Measurements from ENCODE around the gene CD109.
"Not testable (repeated sequence)": the region's sequence is repeated elsewhere in the genome, so short reads cannot be mapped to it uniquely, and the experiment has no call there.

CD109 gene

DNA sequence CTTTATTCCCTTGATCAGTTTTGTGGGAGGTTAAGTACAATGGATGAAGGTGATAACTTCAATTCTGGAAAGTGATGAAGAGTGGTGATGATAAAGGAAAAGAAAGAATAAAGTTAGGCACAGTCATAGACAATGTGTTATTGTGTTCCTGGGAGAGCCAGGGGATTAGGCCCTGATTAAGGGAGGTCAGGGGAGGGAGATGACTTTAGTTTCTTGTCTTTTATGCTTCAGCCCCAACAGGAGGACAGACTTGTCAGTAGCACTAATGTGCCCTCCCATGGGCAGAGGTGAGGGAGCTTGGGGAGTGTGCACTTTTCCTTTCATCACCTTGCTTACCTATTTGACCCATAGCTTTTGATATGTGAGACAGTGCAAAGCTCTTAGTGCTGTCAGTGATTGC is 115.7 kb downstream of the CD109 start:
- TF ChIP-seq, protein P1, sequence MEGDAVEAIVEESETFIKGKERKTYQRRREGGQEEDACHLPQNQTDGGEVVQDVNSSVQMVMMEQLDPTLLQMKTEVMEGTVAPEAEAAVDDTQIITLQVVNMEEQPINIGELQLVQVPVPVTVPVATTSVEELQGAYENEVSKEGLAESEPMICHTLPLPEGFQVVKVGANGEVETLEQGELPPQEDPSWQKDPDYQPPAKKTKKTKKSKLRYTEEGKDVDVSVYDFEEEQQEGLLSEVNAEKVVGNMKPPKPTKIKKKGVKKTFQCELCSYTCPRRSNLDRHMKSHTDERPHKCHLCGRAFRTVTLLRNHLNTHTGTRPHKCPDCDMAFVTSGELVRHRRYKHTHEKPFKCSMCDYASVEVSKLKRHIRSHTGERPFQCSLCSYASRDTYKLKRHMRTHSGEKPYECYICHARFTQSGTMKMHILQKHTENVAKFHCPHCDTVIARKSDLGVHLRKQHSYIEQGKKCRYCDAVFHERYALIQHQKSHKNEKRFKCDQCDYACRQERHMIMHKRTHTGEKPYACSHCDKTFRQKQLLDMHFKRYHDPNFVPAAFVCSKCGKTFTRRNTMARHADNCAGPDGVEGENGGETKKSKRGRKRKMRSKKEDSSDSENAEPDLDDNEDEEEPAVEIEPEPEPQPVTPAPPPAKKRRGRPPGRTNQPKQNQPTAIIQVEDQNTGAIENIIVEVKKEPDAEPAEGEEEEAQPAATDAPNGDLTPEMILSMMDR (IDR thresholded peaks at IDR 0.05; ENCODE audit: low read depth, low read length), result no peak
- DNase-seq (ENCODE audit: extremely low read depth, low read depth), result no peak

DNA sequence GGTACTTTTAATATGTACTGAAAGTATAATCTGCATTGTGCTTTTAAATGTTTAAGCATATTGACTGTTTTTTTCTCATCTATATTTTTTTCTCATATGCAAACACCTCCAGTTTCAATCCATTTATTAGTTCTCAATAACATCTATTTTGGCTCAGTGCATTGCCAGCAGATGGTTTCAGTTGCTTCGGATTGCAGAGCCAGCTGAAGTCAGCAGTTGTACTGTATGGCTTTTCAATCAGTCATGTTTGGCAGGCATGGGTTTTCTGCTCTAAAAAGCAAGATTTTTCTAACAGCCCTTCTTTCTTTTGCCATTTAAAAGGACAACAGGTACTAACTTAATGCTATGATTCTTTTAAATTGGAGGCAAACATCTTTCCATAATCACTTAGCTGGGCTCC is 121.2 kb downstream of the CD109 start:
- DNase-seq (ENCODE audit: extremely low read depth, low read depth), result no peak
- TF ChIP-seq, protein P1 (IDR thresholded peaks at IDR 0.05; ENCODE audit: low read depth, low read length), result no peak

DNA sequence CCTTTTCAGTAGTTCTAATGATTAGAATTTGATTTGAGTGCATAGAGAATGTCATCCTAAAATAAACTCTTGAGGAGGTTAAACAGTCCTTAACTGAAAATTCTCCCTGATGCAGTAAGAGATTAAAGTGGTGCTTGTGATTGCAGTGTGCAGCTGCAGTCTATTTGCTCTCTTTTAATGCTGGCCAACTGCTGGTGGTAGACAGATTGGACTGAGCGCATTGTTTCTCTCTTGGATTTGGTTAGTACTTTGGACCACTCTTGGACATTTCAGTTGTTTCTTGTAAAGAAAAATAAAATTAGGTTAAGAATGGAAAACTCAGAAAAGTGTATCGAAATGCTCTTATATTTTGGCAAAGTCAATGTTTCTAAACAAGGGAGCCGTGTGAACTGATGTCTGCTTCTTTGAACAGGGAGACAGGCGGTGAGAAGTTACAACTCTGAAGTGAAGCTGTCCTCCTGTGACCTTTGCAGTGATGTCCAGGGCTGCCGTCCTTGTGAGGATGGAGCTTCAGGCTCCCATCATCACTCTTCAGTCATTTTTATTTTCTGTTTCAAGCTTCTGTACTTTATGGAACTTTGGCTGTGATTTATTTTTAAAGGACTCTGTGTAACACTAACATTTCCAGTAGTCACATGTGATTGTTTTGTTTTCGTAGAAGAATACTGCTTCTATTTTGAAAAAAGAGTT is 127.2 kb downstream of the CD109 start:
- TF ChIP-seq, protein P1 (IDR thresholded peaks at IDR 0.05; ENCODE audit: low read depth, low read length), result no peak
- no peak for DNase-seq (ENCODE audit: extremely low read depth, low read depth)

DNA sequence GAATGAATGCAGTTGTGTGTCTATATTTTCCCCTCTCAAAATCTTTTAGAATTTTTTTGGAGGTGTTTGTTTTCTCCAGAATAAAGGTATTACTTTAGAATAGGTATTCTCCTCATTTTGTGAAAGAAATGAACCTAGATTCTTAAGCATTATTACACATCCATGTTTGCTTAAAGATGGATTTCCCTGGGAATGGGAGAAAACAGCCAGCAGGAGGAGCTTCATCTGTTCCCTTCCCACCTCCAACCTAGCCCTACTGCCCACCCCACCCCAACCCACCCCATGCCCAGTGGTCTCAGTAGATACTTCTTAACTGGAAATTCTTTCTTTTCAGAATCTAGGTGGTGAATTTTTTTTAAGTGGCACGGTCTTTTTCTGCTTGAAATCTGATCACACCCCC is 127.8 kb downstream of the CD109 start:
- no peak for DNase-seq (ENCODE audit: extremely low read depth, low read depth)
- TF ChIP-seq, protein P1 (IDR thresholded peaks at IDR 0.05; ENCODE audit: low read depth, low read length), result no peak

DNA sequence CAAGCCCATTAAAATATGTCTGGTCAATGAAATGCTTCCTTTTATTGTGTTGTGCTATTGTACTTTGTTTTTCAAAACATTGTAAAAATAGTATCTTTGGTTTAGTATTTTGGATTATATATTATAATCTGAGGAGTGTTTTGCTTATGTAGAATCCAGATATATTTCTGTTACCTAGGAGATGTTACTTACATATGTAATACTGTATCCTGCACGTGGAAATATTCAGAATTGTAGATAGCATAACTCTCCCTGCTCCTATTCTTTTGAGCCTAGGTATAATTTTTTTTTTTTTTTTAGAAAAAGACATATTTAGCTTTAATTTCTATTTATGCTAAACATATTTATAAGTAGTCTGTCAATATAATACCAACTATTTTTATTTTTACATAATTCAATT is 130.6 kb downstream of the CD109 start:
- TF ChIP-seq, protein P1 (IDR thresholded peaks at IDR 0.05; ENCODE audit: low read depth, low read length), result no peak
- DNase-seq (ENCODE audit: extremely low read depth, low read depth), result no peak

DNA sequence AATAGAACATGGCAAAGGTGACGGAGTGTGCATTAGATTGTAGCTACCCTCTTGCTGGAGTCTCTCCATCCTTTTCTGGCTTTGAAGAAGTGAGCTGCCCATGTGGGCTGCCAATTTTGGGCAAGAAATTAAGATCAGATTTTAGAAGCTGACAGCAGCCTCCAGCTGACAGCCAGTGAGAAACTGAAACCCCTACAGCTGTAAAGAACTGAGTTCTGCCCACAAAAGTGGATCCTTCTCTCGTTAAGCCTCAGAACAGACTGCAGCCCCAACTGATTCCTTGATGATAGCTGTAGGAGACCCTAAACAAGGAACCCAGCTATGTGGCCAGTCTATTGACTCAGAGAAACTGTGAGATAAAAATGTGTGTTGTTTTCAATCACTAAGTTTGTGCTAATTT is 134.1 kb downstream of the CD109 start:
- DNase-seq (ENCODE audit: extremely low read depth, low read depth), result no peak
- TF ChIP-seq, protein P1 (IDR thresholded peaks at IDR 0.05; ENCODE audit: low read depth, low read length), result no peak

DNA sequence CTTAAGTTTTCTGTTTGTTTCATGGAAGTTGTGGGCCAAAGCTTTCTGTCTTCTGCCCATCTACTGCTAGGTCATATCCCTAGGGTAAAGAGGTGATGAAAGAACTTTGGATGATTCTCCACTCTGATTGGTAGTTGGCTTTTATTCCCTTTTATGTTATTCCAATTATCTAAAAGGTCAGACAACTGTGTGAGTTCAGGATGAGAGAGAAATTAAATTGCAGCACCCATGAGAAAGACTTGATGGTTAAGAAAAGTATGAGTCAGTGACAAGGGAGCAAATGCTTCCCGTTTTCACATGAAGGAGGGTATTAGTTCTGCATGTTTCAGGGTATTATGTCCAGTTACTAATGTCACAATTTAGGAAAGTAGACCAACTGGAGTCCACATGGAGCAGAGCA is 136.3 kb downstream of the CD109 start:
- no peak for DNase-seq (ENCODE audit: extremely low read depth, low read depth)
- TF ChIP-seq, protein P1 (IDR thresholded peaks at IDR 0.05; ENCODE audit: low read depth, low read length), result no peak

DNA sequence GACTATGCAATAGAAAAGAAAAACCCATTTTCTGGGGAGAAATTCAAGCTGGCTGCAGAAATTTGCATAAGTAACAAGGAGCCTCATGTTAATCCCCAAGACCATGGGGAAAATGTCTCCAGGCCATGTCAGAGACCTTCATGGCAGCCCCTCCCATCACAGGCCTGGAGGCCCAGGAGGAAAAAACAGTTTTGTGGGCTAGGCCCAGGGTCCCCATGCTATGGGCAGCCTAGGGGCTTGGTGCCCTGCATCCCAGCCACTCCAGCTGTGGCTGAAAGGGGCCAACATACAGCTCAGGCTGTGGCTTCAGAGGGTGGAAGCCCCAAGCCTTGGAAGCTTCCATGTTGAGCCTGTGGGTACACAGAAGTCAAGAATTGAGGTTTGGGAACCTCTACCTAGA is 148.7 kb downstream of the CD109 start:
- DNase-seq (ENCODE audit: extremely low read depth, low read depth), result not testable (repeated sequence)

DNA sequence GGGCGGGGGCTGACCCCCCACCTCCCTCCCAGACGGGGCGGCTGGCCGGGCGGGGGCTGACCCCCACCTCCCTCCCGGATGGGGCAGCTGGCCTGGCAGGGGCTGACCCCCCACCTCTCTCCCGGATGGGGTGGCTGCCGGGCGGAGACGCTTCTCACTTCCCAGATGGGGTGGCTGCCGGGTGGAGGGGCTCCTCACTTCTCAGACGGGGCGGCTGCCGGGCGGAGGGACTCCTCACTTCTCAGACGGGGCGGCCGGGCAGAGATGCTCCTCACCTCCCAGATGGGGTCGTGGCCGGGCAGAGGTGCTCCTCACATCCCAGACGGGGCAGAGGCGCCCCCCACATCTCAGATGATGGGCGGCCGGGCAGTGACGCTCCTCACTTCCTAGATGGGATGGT is 155.0 kb downstream of the CD109 start:
- DNase-seq (ENCODE audit: extremely low read depth, low read depth), result not testable (repeated sequence)

Data from AG09319 (cell line).